GM12892 (cell line): ENCODE measurements around the gene SRSF3.
A peak's percentile ranks its signal among the peaks of the same experiment; 100 is the strongest.

Source experiments
- POLR2A ChIP-seq: IDR thresholded peaks from 2 replicates; pipeline ENCODE4 v1.6.1; 2011; ENCODE audit warnings: low read depth, low read length, control low read depth
- POLR2AphosphoS5 ChIP-seq: IDR thresholded peaks from 2 replicates; pipeline ENCODE4 v1.6.1; 2011; ENCODE audit warnings: low read depth, low read length, control low read depth

- TF ChIP-seq POLR2AphosphoS5 (peak; percentile 76; the same call in 1 of the 2 replicates), POLR2A (no peak)
Observed at GRCh38 chr6:36607683-36608386, 13.7 kb downstream of the SRSF3 start.
